Keratinocyte (primary cell): ENCODE measurements around the gene OPTC. TPM values are rescaled to one million over a fixed set of nuclear protein-coding genes. Genes with fewer than 3 reads are reported as not detected.

Experiments
- DNase-seq: peaks from one replicate; pipeline ENCODE4 v3.0.0-alpha.2; 2011; ENCODE audit warnings: low read depth, missing footprints, low spot score
- FAIRE-seq: peaks from 2 replicates; lab custom pipeline; 2011; peaks lifted over from hg19 to GRCh38; lab: Jason Lieb, UNC
- H2AFZ ChIP-seq: 2 replicates; pipeline ENCODE4 v1.6.0; 2012; ENCODE audit warnings: low read length, control low read depth, inconsistent platforms; ENCODE audit not compliant: control insufficient read depth
- H3K27ac ChIP-seq: 2 replicates; pipeline ENCODE4 v1.5.1; 2011; ENCODE audit warnings: low read length; ENCODE audit not compliant: control insufficient read depth, insufficient read depth
- H3K27me3 ChIP-seq: 3 replicates; pipeline ENCODE4 v1.6.0; 2011; ENCODE audit warnings: low read length; ENCODE audit not compliant: control insufficient read depth, insufficient read depth; ENCODE audit errors: extremely low read depth
- H3K36me3 ChIP-seq, 2 experiments: 2 replicates in 1 of 2; 3 replicates in 1 of 2; pipeline ENCODE4 v1.5.1; 2011; ENCODE audit warnings: low read length in 2 of 2, mild to moderate bottlenecking in 1 of 2; ENCODE audit not compliant: control insufficient read depth in 2 of 2, insufficient read depth in 2 of 2; ENCODE audit errors: extremely low read depth in 1 of 2
- H3K4me1 ChIP-seq: 3 replicates; pipeline ENCODE4 v1.5.1; 2011; ENCODE audit warnings: low read length; ENCODE audit not compliant: control insufficient read depth, insufficient read depth; ENCODE audit errors: extremely low read depth
- H3K4me2 ChIP-seq: 3 replicates; pipeline ENCODE4 v1.6.0; 2011; ENCODE audit warnings: low read depth, low read length; ENCODE audit not compliant: control insufficient read depth, insufficient read depth; ENCODE audit errors: extremely low read depth
- H3K4me3 ChIP-seq, 3 experiments: fragments of 200-600 bp in 1 of 3; sonication (generic) in 1 of 3; 2 replicates in 2 of 3; 3 replicates in 1 of 3; pipeline ENCODE4 v1.5.1; 2011 to 2016; ENCODE audit warnings: low read length in 3 of 3, mild to moderate bottlenecking in 3 of 3, control low read depth in 2 of 3, inconsistent platforms in 1 of 3, low read depth in 1 of 3, mixed read lengths in 1 of 3, mixed run types in 1 of 3, moderate library complexity in 1 of 3; ENCODE audit not compliant: control insufficient read depth in 2 of 3, insufficient read depth in 2 of 3; ENCODE audit errors: extremely low read depth in 1 of 3
- H3K79me2 ChIP-seq: 2 replicates; pipeline ENCODE4 v1.6.0; 2012; ENCODE audit warnings: low read length; ENCODE audit not compliant: control insufficient read depth, insufficient read depth
- H3K9ac ChIP-seq: 3 replicates; pipeline ENCODE4 v1.6.0; 2011; ENCODE audit warnings: low read length; ENCODE audit not compliant: control insufficient read depth, insufficient read depth; ENCODE audit errors: extremely low read depth
- H3K9me1 ChIP-seq: 3 replicates; pipeline ENCODE4 v1.6.0; 2011; ENCODE audit warnings: low read length; ENCODE audit not compliant: control insufficient read depth, insufficient read depth; ENCODE audit errors: extremely low read depth
- H3K9me3 ChIP-seq: 2 replicates; pipeline ENCODE4 v1.5.1; 2012; ENCODE audit warnings: low read depth, low read length; ENCODE audit not compliant: control insufficient read depth
- H4K20me1 ChIP-seq: 3 replicates; pipeline ENCODE4 v1.6.0; 2011; ENCODE audit warnings: low read length; ENCODE audit not compliant: control insufficient read depth, insufficient read depth; ENCODE audit errors: extremely low read depth
- CTCF ChIP-seq, 3 experiments: IDR thresholded peaks in 1 of 3; conservative IDR thresholded peaks in 1 of 3; optimal IDR thresholded peaks in 1 of 3; 2 replicates in 2 of 3; 3 replicates in 1 of 3; pipeline versions ENCODE3 to v1.5.1; 2011; ENCODE audit warnings: low read length in 3 of 3, mild to moderate bottlenecking in 3 of 3, moderate library complexity in 2 of 3, control low read depth in 1 of 3, inconsistent platforms in 1 of 3; ENCODE audit not compliant: insufficient read depth in 2 of 3; ENCODE audit errors: extremely low read depth in 1 of 3
- EZH2 ChIP-seq: IDR thresholded peaks from one replicate; pipeline ENCODE4 v1.6.1; 2012; ENCODE audit warnings: inconsistent platforms, mild to moderate bottlenecking, low read length, moderate library complexity
- dilution Hi-C: fragments of 300-500 bp; cut with MboI; formaldehyde crosslinking; loops from one replicate; pipeline ENCODE4 v1.7.0; 2020; ENCODE audit warnings: low sequenced_read_pairs; ENCODE audit not compliant: extremely low pct_ligation_motif_present
- polyA plus RNA-seq, 5 experiments: library from polyadenylated mRNA; depleted of rRNA in 3 of 5; stranded (reverse) in 3 of 5; stranded (forward) in 1 of 5; unstranded in 1 of 5; fragments of >200 nt; gene quantifications; 1 replicate in 1 of 5; 2 replicates in 3 of 5; 3 replicates in 1 of 5; pipeline versions ENCODE4 v1.2.1 to v1.2.3, GENCODE V29; 2011 to 2012; ENCODE audit warnings: missing spikeins in 2 of 5, low read depth in 1 of 5, low replicate concordance in 1 of 5

Gene OPTC
- polyA plus RNA-seq, 1 donor (not counting 4 experiments of a cell fraction or from before 2014, with no cell fraction given), result not detected

GRCh38 chr1:203492748-203493130, 1.2 kb upstream of the OPTC start:
- dilution Hi-C loops, result no loop called here

GRCh38 chr1:203495845-203496244, 1.9 kb downstream of the OPTC start:
- TF ChIP-seq EZH2 (no peak), CTCF (optimal IDR thresholded peaks at IDR 0.05 in 1 of 3, IDR thresholded peaks at IDR 0.05 in 1 of 3, conservative IDR thresholded peaks at IDR 0.05 in 1 of 3; ENCODE audit: extremely low read depth in 1 of 3, insufficient read depth in 2 of 3, low read length in 3 of 3) (no peak)
- no peak for FAIRE-seq
- no peak overlapping the region for H2AFZ ChIP-seq
- H3K9ac ChIP-seq, result no peak overlapping the region
- no peak for DNase-seq
- H3K27ac ChIP-seq, result no peak overlapping the region
- H3K4me3 ChIP-seq, result no peak overlapping the region
- dilution Hi-C loops, result no loop called here
- H3K9me1 ChIP-seq, result no peaks in the 10 kb centered on the region
- H3K79me2 ChIP-seq, result no peaks in the 10 kb centered on the region
- H3K4me2 ChIP-seq, result no peak overlapping the region
- no peaks in the 10 kb centered on the region for H4K20me1 ChIP-seq
- peaks cover 4% of the 10 kb centered on the region for H3K27me3 ChIP-seq
- no peaks in the 10 kb centered on the region for H3K36me3 ChIP-seq
- no peaks in the 10 kb centered on the region for H3K9me3 ChIP-seq
- no peaks in the 10 kb centered on the region for H3K4me1 ChIP-seq

More at GRCh38 chr1:203492748-203493130, 1.2 kb upstream of the OPTC start:
- Histone ChIP-seq H4K20me1 (no peaks in the 10 kb centered on the region), H2AFZ (no peak overlapping the region), H3K4me3 (no peak overlapping the region), H3K79me2 (no peaks in the 10 kb centered on the region), H3K36me3 (no peaks in the 10 kb centered on the region), H3K9ac (no peak overlapping the region), H3K9me1 (no peaks in the 10 kb centered on the region), H3K4me2 (no peak overlapping the region), H3K9me3 (no peaks in the 10 kb centered on the region), H3K4me1 (no peaks in the 10 kb centered on the region), H3K27ac (no peak overlapping the region), H3K27me3 (peaks cover 4% of the 10 kb centered on the region)
- FAIRE-seq (no peak), DNase-seq (no peak)
- TF ChIP-seq CTCF (optimal IDR thresholded peaks at IDR 0.05 in 1 of 3, IDR thresholded peaks at IDR 0.05 in 1 of 3, conservative IDR thresholded peaks at IDR 0.05 in 1 of 3; ENCODE audit: extremely low read depth in 1 of 3, insufficient read depth in 2 of 3, low read length in 3 of 3) (no peak), EZH2 (no peak)
